ENCODE measurements around the gene SHISA3. TPM values are rescaled to one million over a fixed set of nuclear protein-coding genes. Genes with fewer than 3 reads are reported as not detected.

Gene SHISA3
- total RNA-seq, 1 experiment from 2014 or later = 29.5 TPM

DNA sequence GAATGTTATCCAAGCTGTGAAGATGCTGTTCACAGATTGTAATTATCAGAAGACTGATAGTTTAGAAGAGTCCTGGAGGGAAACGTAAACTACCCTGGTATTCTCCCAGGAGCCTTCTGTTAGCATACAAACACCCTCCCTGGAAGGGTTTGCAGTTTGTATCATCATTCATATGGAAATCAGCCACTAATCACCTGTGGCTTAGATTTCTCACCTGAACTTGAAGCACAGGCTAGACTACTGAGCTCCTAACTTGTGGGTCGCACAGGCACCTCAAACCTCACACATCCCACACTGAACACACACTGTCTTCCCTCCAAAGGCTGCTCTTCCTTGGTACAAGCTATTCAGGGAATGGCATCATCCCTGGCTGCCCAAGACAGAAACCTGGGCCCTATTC, 30.7 kb downstream of the SHISA3 start:
- no peak for TF ChIP-seq EZH2 (IDR thresholded peaks at IDR 0.05; ENCODE audit: low read length, unreplicated experiment)
- TF ChIP-seq EZH2phosphoT487 (IDR thresholded peaks at IDR 0.05; ENCODE audit: borderline replicate concordance, low read length) = no peak
- TF ChIP-seq, protein P1, sequence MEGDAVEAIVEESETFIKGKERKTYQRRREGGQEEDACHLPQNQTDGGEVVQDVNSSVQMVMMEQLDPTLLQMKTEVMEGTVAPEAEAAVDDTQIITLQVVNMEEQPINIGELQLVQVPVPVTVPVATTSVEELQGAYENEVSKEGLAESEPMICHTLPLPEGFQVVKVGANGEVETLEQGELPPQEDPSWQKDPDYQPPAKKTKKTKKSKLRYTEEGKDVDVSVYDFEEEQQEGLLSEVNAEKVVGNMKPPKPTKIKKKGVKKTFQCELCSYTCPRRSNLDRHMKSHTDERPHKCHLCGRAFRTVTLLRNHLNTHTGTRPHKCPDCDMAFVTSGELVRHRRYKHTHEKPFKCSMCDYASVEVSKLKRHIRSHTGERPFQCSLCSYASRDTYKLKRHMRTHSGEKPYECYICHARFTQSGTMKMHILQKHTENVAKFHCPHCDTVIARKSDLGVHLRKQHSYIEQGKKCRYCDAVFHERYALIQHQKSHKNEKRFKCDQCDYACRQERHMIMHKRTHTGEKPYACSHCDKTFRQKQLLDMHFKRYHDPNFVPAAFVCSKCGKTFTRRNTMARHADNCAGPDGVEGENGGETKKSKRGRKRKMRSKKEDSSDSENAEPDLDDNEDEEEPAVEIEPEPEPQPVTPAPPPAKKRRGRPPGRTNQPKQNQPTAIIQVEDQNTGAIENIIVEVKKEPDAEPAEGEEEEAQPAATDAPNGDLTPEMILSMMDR (conservative IDR thresholded peaks at IDR 0.05; ENCODE audit: low read depth, low read length) = no peak
- no TSS peak for BruUV-seq (replicated peaks)
- DNase-seq (no peak), ATAC-seq (no peak)
- CTCF ChIA-PET = no interaction called here
- no peaks in the 10 kb centered on the region for H3K9me3 ChIP-seq (ENCODE audit: low read length)
- no peak overlapping the region for H3K4me3 ChIP-seq (ENCODE audit: low read length)
- intact Hi-C loops (cut with micrococcal nuclease) = no loop called here
- no peak overlapping the region for H3K27ac ChIP-seq (ENCODE audit: low read length)
- no peaks in the 10 kb centered on the region for H3K79me2 ChIP-seq (ENCODE audit: low read length)
- H3K4me2 ChIP-seq (ENCODE audit: low read length) = no peak overlapping the region
- no peaks in the 10 kb centered on the region for H3K9me2 ChIP-seq (replicated peaks; ENCODE audit: low read length)
- no peaks in the 10 kb centered on the region for H4K20me1 ChIP-seq (ENCODE audit: low read length)
- H3K36me3 ChIP-seq (ENCODE audit: low read depth, low read length) = no peaks in the 10 kb centered on the region
- no peaks in the 10 kb centered on the region for H3K4me1 ChIP-seq (ENCODE audit: insufficient read depth, low read length)
- H2AFZ ChIP-seq (ENCODE audit: low read length) = no peak overlapping the region
- POLR2A ChIA-PET (ENCODE audit: unreplicated experiment) = interaction anchor here (0.6 kb wide), 1 partner anchor 1633 kb away, joined by 3 read pairs; no protein-coding TSS in a partner anchor
- H3K27me3 ChIP-seq (ENCODE audit: low read length) = no peaks in the 10 kb centered on the region
- H3F3A ChIP-seq (ENCODE audit: low read length, unreplicated experiment) = no peaks in the 10 kb centered on the region
- H3K9ac ChIP-seq (ENCODE audit: low read length) = no peak overlapping the region

DNA sequence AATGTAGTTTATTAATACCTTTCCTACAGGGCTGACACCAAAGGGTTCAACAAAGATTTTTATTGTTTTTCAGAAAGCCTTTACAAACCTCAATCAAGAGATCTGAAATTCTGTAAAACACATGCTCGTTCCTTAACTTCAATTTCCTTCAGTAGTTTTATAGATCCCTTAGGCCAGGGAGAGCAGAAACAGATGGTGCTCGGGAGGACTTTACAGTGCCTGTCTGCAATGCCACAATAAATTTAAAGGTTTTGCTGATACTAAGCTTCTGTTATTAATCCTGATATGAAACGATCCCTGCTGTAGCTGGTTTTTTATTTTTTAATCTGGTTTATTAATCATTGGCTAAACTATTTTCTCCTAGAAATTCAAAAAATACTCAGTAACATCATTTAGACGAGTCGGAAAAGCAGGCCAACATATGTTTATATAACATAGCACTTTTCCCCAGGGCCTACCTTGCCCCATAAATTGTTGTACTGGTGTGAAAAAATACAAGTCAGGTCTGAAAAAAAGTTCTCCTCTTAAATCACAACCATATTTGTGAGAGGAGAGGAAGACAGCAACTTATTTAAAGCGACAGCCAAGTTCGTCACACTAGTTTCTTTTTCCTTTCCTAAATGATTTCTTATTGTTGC, 39.8 kb downstream of the SHISA3 start:
- no peaks in the 10 kb centered on the region for H3K36me3 ChIP-seq (ENCODE audit: low read depth, low read length)
- no peak overlapping the region for H3K9ac ChIP-seq (ENCODE audit: low read length)
- no peak overlapping the region for H3K4me2 ChIP-seq (ENCODE audit: low read length)
- ATAC-seq (no peak), DNase-seq (no peak)
- no peaks in the 10 kb centered on the region for H3K27me3 ChIP-seq (ENCODE audit: low read length)
- BruUV-seq (replicated peaks) = no TSS peak
- TF ChIP-seq EZH2 (IDR thresholded peaks at IDR 0.05; ENCODE audit: low read length, unreplicated experiment) (no peak), EZH2phosphoT487 (IDR thresholded peaks at IDR 0.05; ENCODE audit: borderline replicate concordance, low read length) (no peak)
- TF ChIP-seq, protein P1 (conservative IDR thresholded peaks at IDR 0.05; ENCODE audit: low read depth, low read length) = no peak
- H3K9me2 ChIP-seq (replicated peaks; ENCODE audit: low read length) = no peaks in the 10 kb centered on the region
- H3F3A ChIP-seq (ENCODE audit: low read length, unreplicated experiment) = no peaks in the 10 kb centered on the region
- POLR2A ChIA-PET (ENCODE audit: unreplicated experiment) = no interaction called here
- intact Hi-C loops (cut with micrococcal nuclease) = no loop called here
- H3K79me2 ChIP-seq (ENCODE audit: low read length) = no peaks in the 10 kb centered on the region
- H4K20me1 ChIP-seq (ENCODE audit: low read length) = no peaks in the 10 kb centered on the region
- H3K4me1 ChIP-seq (ENCODE audit: insufficient read depth, low read length) = no peaks in the 10 kb centered on the region
- CTCF ChIA-PET = no interaction called here
- H3K9me3 ChIP-seq (ENCODE audit: low read length) = no peaks in the 10 kb centered on the region
- no peak overlapping the region for H3K27ac ChIP-seq (ENCODE audit: low read length)
- no peak overlapping the region for H2AFZ ChIP-seq (ENCODE audit: low read length)
- no peak overlapping the region for H3K4me3 ChIP-seq (ENCODE audit: low read length)

DNA sequence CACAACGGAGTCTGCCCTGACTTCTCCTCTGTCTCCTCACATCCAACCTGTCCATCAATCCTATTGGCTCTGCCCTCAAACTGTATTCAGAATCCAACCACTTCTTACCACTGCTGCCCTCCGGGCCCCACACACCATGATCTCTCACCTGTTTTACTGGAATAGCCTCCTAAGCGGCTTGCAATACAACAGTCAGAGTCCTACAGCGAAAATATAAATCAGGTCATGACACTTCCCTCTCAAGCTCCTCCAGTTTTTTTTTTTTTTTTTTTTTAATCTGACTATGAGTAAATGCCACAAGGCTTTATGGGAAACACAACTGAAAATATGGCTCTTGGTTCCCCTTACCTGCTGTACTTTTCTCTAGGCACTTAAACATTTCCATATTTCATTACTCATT, 42.8 kb downstream of the SHISA3 start:
- Histone ChIP-seq H3F3A (ENCODE audit: low read length, unreplicated experiment) (no peaks in the 10 kb centered on the region), H4K20me1 (ENCODE audit: low read length) (no peaks in the 10 kb centered on the region), H3K4me2 (ENCODE audit: low read length) (no peak overlapping the region), H3K9me2 (replicated peaks; ENCODE audit: low read length) (no peaks in the 10 kb centered on the region), H3K36me3 (ENCODE audit: low read depth, low read length) (no peaks in the 10 kb centered on the region), H3K79me2 (ENCODE audit: low read length) (no peaks in the 10 kb centered on the region), H3K27ac (ENCODE audit: low read length) (no peak overlapping the region), H3K4me3 (ENCODE audit: low read length) (no peak overlapping the region), H3K4me1 (ENCODE audit: insufficient read depth, low read length) (no peaks in the 10 kb centered on the region), H2AFZ (ENCODE audit: low read length) (no peak overlapping the region), H3K9me3 (ENCODE audit: low read length) (no peaks in the 10 kb centered on the region), H3K27me3 (ENCODE audit: low read length) (no peaks in the 10 kb centered on the region), H3K9ac (ENCODE audit: low read length) (no peak overlapping the region)
- DNase-seq (no peak), ATAC-seq (no peak)
- TF ChIP-seq EZH2 (IDR thresholded peaks at IDR 0.05; ENCODE audit: low read length, unreplicated experiment) (no peak), EZH2phosphoT487 (IDR thresholded peaks at IDR 0.05; ENCODE audit: borderline replicate concordance, low read length) (no peak)
- TF ChIP-seq, protein P1 (conservative IDR thresholded peaks at IDR 0.05; ENCODE audit: low read depth, low read length) = no peak
- intact Hi-C loops (cut with micrococcal nuclease) = no loop called here
- BruUV-seq (replicated peaks) = no TSS peak
- ChIA-PET CTCF (no interaction called here), POLR2A (ENCODE audit: unreplicated experiment) (no interaction called here)
